Mammary epithelial cell (primary cell): ENCODE measurements around the gene MSMO1.

Source experiments
- EZH2 ChIP-seq: IDR thresholded peaks from 2 replicates; pipeline ENCODE4 v1.6.1; 2012; ENCODE audit warnings: low read length, inconsistent platforms, borderline replicate concordance
- TF ChIP-seq, protein P1 (sequence below), 2 donors: IDR thresholded peaks in 1 of 2; conservative IDR thresholded peaks in 1 of 2; 2 replicates each; pipeline ENCODE4 v1.5.1; 2011 to 2012; ENCODE audit warnings: inconsistent platforms in 2 of 2, low read length in 2 of 2, mild to moderate bottlenecking in 2 of 2, control low read depth in 1 of 2, low read depth in 1 of 2; ENCODE audit not compliant: insufficient read depth in 1 of 2; ENCODE audit errors: extremely low read depth in 1 of 2

DNA sequence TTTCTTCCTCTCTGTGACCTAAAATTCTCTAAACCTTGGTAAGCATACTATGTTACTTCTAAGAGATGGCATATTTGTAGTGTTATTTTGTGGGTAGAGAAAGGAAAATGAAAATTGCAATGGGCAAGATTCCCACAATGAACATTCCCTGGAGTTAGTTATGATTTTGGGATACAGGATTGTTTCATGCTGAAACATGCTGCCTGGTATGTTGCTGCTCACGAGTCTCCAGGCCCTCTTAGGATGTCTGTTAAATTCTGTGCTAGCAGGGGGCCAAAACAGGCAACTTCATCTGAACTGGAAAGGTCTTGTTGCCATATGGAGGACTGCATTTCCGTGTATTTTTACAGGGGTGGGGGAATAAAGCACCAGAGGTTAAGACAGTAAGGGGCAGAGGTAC lies 18.9 kb upstream of the MSMO1 start:
- TF ChIP-seq EZH2 = no peak
- TF ChIP-seq, protein P1, sequence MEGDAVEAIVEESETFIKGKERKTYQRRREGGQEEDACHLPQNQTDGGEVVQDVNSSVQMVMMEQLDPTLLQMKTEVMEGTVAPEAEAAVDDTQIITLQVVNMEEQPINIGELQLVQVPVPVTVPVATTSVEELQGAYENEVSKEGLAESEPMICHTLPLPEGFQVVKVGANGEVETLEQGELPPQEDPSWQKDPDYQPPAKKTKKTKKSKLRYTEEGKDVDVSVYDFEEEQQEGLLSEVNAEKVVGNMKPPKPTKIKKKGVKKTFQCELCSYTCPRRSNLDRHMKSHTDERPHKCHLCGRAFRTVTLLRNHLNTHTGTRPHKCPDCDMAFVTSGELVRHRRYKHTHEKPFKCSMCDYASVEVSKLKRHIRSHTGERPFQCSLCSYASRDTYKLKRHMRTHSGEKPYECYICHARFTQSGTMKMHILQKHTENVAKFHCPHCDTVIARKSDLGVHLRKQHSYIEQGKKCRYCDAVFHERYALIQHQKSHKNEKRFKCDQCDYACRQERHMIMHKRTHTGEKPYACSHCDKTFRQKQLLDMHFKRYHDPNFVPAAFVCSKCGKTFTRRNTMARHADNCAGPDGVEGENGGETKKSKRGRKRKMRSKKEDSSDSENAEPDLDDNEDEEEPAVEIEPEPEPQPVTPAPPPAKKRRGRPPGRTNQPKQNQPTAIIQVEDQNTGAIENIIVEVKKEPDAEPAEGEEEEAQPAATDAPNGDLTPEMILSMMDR (conservative IDR thresholded peaks at IDR 0.05 in 1 of 2, IDR thresholded peaks at IDR 0.05 in 1 of 2; ENCODE audit: extremely low read depth in 1 of 2, insufficient read depth in 1 of 2, low read depth in 1 of 2, low read length in 2 of 2) = no peak
